ENCODE data around the gene ZBTB48.
A peak's percentile ranks its signal among the peaks of the same experiment; 100 is the strongest.

GRCh38 chr1:6613361-6614018 is 33.7 kb downstream of the ZBTB48 start, which contains the start of gene PHF13:
- TF ChIP-seq, protein P1, sequence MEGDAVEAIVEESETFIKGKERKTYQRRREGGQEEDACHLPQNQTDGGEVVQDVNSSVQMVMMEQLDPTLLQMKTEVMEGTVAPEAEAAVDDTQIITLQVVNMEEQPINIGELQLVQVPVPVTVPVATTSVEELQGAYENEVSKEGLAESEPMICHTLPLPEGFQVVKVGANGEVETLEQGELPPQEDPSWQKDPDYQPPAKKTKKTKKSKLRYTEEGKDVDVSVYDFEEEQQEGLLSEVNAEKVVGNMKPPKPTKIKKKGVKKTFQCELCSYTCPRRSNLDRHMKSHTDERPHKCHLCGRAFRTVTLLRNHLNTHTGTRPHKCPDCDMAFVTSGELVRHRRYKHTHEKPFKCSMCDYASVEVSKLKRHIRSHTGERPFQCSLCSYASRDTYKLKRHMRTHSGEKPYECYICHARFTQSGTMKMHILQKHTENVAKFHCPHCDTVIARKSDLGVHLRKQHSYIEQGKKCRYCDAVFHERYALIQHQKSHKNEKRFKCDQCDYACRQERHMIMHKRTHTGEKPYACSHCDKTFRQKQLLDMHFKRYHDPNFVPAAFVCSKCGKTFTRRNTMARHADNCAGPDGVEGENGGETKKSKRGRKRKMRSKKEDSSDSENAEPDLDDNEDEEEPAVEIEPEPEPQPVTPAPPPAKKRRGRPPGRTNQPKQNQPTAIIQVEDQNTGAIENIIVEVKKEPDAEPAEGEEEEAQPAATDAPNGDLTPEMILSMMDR (IDR thresholded peaks at IDR 0.05) = peak in 1 of 6 experiments; percentile 7
- peak; percentile 44 to 45 for TF ChIP-seq POLR2A (IDR thresholded peaks at IDR 0.05)

Measured in adrenal gland (tissue), 5 donors.